Skeletal muscle satellite cell (primary cell): ENCODE measurements around the gene UNC45B.
"Not testable (repeated sequence)": the region's sequence is repeated elsewhere in the genome, so short reads cannot be mapped to it uniquely, and the experiment has no call there.

Source experiments
- H3K27me3 ChIP-seq: 2 replicates; pipeline ENCODE4 v1.7.0; 2013; ENCODE audit warnings: low read length; ENCODE audit not compliant: control insufficient read depth, insufficient read depth
- H3K36me3 ChIP-seq: 2 replicates; pipeline ENCODE4 v1.7.0; 2013; ENCODE audit warnings: mild to moderate bottlenecking, control low read depth, low read length; ENCODE audit not compliant: insufficient read depth
- H3K4me1 ChIP-seq: 2 replicates; pipeline ENCODE4 v1.7.0; 2013; ENCODE audit warnings: low read length; ENCODE audit not compliant: control insufficient read depth, insufficient read depth
- H3K4me2 ChIP-seq: 2 replicates; pipeline ENCODE4 v1.7.0; 2013; ENCODE audit warnings: mild to moderate bottlenecking, low read length
- H3K4me3 ChIP-seq: 2 replicates; pipeline ENCODE4 v1.7.0; 2013; ENCODE audit warnings: low read length
- H3K9ac ChIP-seq: 2 replicates; pipeline ENCODE4 v1.7.0; 2013; ENCODE audit warnings: mild to moderate bottlenecking, low read depth, low read length, moderate library complexity
- H3K9me3 ChIP-seq: replicated peaks from 2 replicates; pipeline ENCODE4 v1.7.0; 2013; ENCODE audit warnings: mild to moderate bottlenecking, control low read depth, low read length

UNC45B gene

DNA sequence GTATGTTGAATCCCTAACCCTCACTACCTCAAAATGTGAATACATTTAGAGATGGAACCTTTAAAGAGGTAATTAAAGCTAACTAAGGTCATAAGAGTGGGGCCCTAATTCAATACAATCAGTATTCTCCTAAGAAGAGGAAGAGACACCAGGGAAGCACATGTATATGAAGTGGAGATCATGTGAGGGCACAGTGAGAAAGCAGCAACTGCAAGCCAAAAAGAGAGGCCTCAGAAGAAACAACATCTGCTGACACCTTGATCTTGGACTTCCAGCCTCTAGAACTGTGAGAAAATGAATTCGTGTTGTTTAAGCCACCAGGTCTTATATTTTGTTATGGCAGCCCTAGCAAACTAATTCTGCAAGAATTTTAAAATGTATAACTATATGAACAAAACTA, 82.0 kb downstream of the UNC45B start:
- Histone ChIP-seq H3K9ac (no peak overlapping the region), H3K27me3 (peaks cover 29% of the 10 kb centered on the region), H3K4me3 (no peak overlapping the region), H3K9me3 (no peaks in the 10 kb centered on the region), H3K36me3 (no peaks in the 10 kb centered on the region), H3K4me2 (no peak overlapping the region), H3K4me1 (no peaks in the 10 kb centered on the region)

DNA sequence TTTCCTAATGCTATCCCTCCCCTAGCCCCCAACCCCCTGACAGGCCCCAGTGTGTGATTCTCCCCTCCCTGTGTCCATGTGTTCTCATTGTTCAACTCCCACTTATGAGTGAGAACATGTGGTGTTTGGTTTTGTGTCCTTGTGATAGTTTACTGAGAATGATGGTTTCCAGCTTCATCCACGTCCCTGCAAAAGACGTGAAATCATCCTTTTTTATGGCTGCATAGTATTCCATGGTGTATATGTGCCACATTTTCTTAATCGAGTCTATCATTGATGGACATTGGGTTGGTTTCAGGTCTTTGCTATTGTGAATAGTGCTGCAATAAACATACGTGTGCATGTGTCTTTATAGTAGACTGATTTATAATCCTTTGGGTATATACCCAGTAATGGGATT, 86.7 kb downstream of the UNC45B start:
- H3K4me1 ChIP-seq, H3K4me3 ChIP-seq, H3K9ac ChIP-seq, H3K36me3 ChIP-seq, H3K9me3 ChIP-seq, H3K4me2 ChIP-seq: not testable (repeated sequence)
- H3K27me3 ChIP-seq: peaks cover 25% of the 10 kb centered on the region

DNA sequence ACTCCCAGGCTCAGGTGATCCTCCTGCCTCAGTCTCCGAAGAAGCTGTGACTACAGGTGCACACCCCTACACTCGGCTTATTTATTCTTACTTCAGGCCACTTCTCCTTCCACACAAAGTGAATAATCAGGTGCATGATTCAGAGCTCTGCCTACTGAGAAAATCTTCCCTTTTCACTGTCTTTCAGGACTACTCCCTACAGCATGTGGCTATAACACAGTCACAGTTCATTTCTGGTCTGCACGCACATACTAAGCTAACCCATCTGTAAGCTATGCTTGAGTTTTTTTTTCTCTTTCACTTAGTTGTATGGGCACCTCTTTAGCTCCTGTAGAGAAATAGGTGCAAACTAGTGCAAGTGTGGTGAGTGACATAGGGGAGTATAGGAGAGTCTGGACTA, 87.7 kb downstream of the UNC45B start:
- no peak overlapping the region for H3K4me3 ChIP-seq
- H3K9me3 ChIP-seq: no peaks in the 10 kb centered on the region
- peaks cover 10% of the 10 kb centered on the region for H3K4me1 ChIP-seq
- no peak overlapping the region for H3K9ac ChIP-seq
- H3K4me2 ChIP-seq: no peak overlapping the region
- H3K36me3 ChIP-seq: no peaks in the 10 kb centered on the region
- H3K27me3 ChIP-seq: peaks cover 19% of the 10 kb centered on the region

DNA sequence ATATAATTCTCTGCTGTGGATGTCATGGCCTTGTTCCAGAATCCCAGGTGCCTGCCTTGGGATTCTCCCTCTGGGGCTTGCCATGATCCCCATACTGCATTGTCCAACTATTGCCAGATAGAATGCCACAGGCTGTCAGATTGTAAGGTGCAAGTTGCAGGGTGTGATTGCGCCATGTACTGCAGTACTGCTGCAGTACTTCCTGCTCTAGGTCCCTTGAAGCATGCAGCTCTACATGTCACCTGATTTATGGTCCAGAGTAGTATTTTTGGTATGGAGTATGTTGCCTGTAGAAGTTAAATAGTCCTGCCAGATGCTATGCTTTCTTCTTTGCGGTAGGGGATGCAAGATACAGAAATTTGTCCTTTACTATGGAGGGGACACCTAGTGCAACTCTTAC, 88.3 kb downstream of the UNC45B start:
- no peaks in the 10 kb centered on the region for H3K36me3 ChIP-seq
- H3K27me3 ChIP-seq: peaks cover 18% of the 10 kb centered on the region
- H3K4me3 ChIP-seq: no peak overlapping the region
- peaks cover 10% of the 10 kb centered on the region for H3K4me1 ChIP-seq
- no peaks in the 10 kb centered on the region for H3K9me3 ChIP-seq
- H3K9ac ChIP-seq: no peak overlapping the region
- H3K4me2 ChIP-seq: no peak overlapping the region

DNA sequence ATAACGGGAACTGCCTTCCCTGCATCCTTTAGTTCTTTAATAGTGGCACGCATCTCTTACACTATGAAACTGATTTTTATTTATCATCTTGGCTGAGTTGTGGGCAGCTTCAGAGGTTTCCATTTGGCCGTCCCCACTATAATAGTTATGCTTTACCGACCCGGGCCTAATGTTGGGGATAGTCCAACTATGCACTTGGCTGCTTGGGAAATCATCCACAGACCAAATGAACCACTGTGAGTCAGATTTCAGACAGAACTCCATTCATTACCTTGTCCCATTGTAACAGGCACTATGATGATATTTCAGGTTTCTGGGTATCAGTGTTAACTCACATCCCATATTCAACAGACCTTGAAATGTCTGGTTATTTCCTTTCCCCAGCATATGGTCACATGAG, 89.2 kb downstream of the UNC45B start:
- Histone ChIP-seq H3K27me3 (peaks cover 15% of the 10 kb centered on the region), H3K36me3 (no peaks in the 10 kb centered on the region), H3K4me2 (no peak overlapping the region), H3K9me3 (no peaks in the 10 kb centered on the region), H3K4me1 (peaks cover 12% of the 10 kb centered on the region), H3K4me3 (no peak overlapping the region), H3K9ac (no peak overlapping the region)

DNA sequence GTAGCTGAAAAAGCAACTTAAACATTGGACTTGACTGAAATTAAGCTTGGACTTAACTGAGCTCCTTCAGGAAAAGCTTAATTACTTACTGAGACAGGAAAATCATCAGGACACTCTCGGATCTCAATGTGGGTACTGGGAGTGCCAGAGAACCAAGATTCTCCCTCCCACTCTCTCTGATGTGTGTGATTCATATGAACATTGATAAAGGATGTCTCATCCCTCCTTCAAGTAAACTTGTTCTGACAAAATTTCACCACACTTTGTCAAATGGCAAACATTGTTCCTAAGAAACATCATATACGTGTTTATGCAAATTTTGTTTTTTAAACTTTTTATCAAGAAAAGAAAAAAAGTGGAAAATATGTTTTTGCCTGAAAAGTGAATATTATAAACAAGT, 91.2 kb downstream of the UNC45B start:
- peaks cover 15% of the 10 kb centered on the region for H3K4me1 ChIP-seq
- no peaks in the 10 kb centered on the region for H3K36me3 ChIP-seq
- H3K27me3 ChIP-seq: peaks cover 5% of the 10 kb centered on the region
- no peak overlapping the region for H3K4me3 ChIP-seq
- no peaks in the 10 kb centered on the region for H3K9me3 ChIP-seq
- no peak overlapping the region for H3K9ac ChIP-seq
- peak overlapping the region; percentile 25 for H3K4me2 ChIP-seq
